Stimulated activated CD8-positive, alpha-beta memory T cell treated with anti-CD3 and anti-CD28 coated beads, Interleukin-2, amount 100 ng/mL, for 1 hour (primary cell): ENCODE measurements around the gene PCDHGA2.
"Not testable (repeated sequence)": the region's sequence is repeated elsewhere in the genome, so short reads cannot be mapped to it uniquely, and the experiment has no call there.

Source experiments
- DNase-seq, 2 donors: peaks; one replicate each; pipeline ENCODE4 v3.0.0-alpha.2; 2020; ENCODE audit warnings: low read depth in 2 of 2

Gene PCDHGA2

DNA sequence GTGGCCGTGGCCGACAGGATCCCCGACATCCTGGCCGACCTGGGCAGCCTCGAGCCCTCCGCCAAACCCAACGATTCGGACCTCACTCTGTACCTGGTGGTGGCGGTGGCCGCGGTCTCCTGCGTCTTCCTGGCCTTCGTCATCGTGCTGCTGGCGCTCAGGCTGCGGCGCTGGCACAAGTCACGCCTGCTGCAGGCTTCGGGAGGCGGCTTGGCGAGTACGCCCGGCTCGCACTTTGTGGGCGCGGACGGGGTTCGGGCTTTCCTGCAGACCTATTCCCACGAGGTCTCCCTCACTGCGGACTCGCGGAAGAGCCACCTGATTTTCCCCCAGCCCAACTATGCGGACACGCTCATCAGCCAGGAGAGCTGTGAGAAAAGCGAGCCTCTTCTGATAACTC, 7.5 kb downstream of the PCDHGA2 start:
- DNase-seq, result not testable (repeated sequence)

DNA sequence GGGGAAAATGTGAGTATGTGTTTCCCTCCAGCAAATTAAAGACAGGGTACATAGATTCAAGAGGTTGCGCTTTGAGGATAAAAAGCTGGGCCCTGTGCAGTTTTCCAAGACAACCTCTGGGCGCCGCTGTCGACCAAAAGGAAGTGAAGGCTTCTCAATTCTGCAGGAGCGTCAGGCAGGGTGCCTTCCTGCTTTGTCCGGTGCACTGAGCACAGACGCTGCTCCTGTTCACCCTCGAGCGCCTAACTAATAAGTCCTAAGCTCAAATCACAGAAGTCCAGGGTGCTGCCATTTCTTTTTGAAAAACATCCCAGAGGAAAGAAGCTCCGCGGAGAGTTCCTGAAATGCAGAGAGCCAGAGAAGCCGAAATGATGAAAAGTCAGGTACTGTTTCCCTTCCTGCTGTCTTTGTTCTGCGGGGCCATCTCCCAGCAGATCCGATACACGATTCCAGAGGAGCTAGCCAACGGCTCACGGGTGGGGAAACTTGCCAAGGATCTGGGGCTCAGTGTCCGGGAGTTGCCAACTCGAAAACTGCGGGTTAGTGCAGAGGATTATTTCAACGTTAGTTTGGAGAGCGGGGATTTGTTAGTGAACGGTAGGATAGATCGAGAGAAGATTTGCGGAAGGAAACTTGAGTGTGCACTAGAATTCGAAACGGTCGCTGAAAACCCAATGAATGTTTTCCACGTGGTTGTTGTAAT, 11.5 kb downstream of the PCDHGA2 start, which contains the start of gene PCDHGB1:
Gene PCDHGB1 (plus strand): TSS at position 183 of the 703 bp plus-strand sequence. CDS start 162 bp downstream, at position 345.
- no peak for DNase-seq

DNA sequence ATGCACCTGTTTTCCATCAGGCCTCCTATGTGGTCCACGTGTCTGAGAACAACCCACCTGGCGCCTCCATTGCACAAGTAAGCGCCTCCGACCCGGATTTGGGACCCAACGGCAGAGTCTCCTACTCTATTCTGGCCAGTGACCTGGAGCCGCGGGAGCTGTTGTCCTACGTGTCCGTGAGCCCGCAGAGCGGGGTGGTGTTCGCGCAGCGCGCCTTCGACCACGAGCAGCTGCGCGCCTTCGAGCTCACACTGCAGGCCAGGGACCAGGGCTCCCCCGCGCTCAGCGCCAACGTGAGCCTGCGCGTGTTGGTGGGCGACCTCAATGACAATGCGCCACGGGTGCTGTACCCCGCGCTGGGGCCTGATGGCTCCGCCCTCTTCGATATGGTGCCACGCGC, 13.0 kb downstream of the PCDHGA2 start:
- DNase-seq, result no peak

DNA sequence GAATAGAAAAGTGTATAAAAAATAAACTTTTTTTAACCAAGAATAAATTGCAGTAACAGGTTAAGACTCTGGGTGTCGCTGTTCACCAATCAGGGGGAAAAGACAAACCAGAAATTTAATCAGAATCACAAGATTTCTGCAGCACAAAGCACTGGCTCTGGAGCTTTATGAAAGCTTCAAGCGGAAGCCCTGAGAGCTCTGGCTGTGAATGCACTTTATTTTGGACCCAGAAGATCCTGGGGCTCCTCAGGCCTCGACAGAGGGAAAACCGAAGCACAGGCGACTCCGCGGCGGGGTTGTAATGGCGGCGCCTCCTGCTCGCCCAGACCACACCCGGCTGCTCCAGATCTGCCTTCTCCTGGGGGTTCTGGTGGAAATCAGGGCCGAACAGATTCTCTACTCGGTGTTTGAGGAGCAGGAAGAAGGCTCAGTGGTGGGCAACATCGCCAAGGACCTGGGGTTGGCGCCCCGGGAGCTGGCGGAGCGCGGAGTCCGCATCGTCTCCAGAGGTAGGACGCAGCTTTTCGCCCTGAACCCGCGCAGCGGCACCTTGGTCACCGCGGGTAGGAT, 16.4 kb downstream of the PCDHGA2 start, which contains the start of gene PCDHGA4:
Gene PCDHGA4 (plus strand): TSS at position 122 of the 570 bp plus-strand sequence. CDS start 87 bp downstream, at position 209.
- no peak for DNase-seq

DNA sequence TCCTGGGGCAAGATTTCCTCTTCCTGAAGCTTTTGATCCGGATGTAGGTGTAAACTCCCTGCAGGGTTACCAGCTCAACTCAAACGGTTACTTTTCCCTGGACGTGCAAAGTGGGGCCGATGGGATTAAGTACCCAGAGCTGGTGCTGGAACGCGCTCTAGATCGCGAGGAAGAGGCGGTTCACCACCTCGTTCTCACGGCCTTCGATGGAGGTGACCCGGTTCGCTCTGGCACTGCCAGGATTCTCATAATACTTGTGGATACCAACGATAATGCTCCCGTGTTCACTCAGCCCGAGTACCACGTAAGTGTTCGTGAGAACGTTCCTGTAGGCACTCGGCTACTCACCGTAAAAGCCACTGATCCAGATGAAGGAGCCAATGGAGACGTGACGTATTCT, 17.1 kb downstream of the PCDHGA2 start:
- no peak for DNase-seq

DNA sequence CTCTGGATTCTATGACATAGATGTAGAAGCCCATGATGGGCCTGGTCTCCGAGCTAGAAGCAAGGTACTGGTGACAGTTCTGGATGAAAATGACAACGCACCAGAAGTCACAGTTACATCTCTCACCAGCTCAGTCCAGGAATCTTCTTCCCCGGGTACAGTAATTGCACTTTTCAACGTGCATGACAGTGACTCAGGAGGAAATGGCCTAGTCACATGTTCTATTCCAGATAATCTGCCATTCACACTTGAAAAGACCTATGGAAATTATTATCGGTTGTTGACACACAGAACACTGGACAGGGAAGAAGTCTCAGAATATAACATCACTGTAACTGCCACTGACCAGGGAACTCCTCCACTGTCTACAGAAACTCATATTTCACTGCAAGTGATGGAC, 17.6 kb downstream of the PCDHGA2 start:
- DNase-seq, result no peak

DNA sequence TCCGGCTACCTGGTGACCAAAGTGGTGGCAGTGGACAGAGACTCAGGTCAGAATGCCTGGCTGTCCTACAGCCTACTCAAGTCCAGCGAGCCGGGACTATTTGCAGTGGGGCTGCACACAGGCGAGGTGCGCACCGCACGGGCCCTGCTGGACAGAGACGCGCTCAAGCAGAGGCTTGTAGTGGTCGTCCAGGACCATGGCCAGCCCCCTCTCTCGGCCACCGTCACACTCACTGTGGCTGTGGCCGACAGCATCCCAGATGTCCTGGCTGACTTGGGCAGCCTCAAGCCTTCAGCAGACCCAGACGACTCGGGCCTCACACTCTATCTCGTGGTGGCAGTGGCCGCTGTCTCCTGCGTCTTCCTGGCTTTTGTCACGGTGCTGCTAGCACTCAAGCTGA, 18.4 kb downstream of the PCDHGA2 start:
- DNase-seq, result no peak

DNA sequence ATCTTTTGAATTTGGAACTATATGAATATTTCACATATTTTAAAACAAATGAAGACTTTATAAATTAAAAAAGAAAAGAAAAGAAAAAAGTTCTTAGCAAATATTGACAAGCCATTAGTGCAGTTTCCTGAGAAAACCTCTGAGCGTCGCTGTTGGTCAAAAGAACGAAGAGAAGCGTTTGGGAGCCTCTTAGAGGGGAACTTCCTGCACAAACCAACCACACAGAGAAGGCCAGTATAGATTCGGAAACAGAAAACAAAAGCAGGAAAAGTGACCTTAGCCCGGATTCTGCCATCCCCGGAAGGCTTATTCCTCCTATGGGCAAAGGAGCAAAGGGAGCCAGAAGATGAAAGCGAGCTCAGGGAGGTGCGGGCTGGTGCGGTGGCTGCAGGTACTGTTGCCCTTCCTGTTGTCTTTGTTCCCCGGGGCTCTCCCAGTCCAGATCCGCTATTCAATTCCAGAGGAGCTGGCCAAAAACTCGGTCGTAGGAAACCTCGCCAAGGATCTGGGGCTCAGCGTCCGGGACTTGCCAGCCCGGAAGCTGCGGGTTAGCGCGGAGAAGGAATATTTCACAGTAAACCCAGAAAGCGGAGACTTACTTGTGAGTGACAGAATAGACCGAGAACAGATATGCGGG, 21.3 kb downstream of the PCDHGA2 start, which contains the start of gene PCDHGB2:
Gene PCDHGB2 (plus strand): TSS at position 205 of the 637 bp plus-strand sequence. CDS start 142 bp downstream, at position 347.
- DNase-seq, result no peak

DNA sequence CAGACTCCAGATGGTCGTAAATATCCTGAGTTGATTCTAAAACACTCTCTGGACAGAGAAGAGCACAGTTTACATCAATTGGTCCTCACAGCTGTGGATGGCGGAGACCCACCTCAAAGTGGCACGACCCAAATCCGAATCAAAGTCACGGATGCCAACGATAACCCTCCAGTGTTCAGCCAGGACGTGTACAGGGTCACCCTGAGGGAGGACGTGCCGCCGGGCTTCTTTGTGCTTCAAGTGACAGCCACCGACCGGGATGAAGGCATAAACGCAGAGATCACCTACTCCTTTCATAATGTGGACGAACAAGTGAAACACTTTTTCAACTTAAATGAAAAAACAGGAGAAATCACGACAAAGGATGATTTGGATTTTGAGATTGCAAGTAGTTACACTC, 22.1 kb downstream of the PCDHGA2 start:
- DNase-seq, result no peak

DNA sequence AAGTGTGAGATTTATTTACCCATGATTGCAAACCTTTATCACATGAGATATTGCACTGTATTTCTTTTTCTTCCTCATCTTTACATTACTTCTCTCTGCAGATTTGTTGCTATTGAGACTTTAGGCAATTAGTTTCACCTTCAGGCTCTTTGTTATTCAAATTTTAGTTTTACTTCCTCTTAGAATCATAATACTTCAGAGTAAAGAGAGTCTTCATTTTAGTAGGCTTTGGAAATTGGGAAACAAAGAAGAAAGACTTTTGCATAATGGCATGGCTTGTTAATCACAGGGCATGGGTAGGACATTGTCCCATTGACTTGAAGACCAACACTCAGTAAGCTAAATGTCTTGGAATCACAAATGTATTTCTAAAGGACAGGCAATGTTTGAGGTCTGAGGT, 24.2 kb downstream of the PCDHGA2 start:
- no peak for DNase-seq

DNA sequence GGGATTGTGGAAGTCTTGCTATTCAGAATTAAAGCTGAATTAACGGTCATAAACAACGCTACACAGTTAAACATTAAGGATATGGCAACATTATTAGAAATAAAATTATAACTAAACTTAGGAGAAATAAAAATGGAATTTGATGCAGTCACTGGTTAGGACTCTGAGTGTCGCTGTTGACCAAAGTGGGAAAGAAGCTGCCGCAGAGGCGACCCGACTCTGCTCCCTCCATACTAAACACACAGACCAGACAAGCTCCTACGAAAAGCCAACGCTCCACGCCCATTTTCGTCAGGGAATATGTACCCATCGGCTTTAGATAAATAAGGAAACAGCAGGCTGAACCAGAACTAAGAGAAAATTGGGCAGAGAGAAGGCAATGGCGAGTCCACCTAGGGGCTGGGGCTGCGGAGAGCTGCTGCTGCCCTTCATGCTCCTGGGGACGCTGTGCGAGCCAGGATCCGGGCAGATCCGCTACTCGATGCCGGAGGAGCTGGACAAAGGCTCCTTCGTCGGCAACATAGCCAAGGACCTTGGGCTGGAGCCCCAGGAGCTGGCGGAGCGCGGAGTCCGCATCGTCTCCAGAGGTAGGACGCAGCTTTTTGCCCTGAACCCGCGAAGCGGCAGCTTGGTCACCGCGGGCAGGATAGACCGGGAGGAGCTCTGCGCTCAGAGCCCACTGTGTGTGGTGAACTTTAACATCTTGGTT, 25.5 kb downstream of the PCDHGA2 start, which contains the start of gene PCDHGA5:
Gene PCDHGA5 (plus strand): TSS at position 211 of the 709 bp plus-strand sequence. CDS start 169 bp downstream, at position 380.
- DNase-seq, result no peak

DNA sequence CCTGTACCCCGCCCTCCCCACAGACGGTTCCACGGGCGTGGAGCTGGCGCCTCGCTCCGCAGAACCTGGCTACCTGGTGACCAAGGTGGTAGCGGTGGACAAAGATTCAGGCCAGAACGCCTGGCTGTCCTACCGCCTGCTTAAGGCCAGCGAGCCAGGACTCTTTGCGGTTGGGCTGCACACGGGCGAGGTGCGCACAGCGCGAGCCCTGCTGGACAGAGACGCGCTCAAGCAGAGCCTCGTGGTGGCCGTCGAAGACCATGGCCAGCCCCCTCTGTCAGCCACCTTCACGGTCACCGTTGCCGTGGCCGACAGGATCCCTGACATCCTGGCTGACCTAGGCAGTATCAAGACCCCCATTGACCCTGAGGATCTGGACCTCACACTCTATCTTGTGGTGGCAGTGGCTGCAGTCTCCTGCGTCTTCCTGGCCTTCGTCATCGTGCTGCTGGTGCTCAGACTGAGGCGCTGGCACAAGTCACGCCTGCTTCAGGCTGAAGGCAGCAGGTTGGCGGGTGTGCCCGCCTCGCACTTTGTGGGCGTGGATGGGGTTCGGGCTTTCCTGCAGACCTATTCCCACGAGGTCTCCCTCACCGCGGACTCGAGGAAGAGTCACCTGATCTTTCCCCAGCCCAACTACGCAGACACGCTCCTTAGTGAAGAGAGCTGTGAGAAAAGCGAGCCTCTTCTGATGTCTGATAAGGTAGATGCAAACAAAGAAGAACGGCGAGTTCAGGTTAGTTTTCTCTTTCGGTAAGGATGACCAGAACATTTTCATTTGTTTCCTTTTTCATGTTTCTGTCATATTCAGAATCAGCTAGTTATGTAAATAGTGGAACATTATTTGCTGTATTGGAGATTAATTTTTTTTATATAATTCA, 27.7 kb downstream of the PCDHGA2 start:
- no peak for DNase-seq

DNA sequence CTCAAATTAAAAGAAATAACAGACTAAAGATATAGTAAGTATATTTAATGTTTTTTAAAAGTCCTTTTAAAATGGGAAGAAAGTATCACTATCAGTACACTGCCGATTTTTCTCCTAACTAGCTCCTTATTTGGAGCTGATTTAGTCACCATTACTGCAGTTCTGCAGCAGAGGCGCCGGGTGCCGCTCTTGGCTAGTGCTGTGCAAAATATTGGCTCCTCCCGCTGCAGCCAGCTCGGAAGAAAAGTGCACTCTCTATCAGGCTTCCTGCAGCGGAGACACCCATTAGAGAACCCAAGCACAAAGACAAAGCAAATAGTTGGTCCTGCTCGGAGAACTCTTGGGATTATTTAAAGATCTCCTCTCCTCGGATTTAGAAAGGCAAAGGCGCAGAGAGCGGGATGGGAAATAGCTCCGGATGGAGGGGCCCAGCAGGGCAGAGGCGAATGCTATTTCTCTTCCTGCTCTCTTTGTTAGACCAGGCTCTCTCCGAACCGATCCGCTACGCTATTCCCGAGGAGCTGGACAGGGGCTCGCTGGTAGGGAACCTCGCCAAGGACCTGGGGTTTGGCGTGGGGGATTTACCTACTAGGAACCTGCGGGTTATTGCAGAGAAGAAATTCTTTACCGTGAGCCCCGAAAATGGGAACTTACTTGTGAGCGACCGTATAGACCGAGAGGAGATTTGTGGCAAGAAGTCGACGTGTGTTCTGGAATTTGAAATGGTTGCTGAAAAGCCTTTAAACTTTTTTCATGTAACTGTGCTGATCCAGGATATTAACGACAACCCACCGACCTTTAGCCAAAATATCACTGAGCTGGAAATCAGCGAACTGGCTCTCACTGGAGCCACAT, 31.7 kb downstream of the PCDHGA2 start, which contains the start of gene PCDHGB3:
Gene PCDHGB3 (plus strand): TSS at position 249 of the 855 bp plus-strand sequence. CDS start 153 bp downstream, at position 402.
- no peak for DNase-seq

DNA sequence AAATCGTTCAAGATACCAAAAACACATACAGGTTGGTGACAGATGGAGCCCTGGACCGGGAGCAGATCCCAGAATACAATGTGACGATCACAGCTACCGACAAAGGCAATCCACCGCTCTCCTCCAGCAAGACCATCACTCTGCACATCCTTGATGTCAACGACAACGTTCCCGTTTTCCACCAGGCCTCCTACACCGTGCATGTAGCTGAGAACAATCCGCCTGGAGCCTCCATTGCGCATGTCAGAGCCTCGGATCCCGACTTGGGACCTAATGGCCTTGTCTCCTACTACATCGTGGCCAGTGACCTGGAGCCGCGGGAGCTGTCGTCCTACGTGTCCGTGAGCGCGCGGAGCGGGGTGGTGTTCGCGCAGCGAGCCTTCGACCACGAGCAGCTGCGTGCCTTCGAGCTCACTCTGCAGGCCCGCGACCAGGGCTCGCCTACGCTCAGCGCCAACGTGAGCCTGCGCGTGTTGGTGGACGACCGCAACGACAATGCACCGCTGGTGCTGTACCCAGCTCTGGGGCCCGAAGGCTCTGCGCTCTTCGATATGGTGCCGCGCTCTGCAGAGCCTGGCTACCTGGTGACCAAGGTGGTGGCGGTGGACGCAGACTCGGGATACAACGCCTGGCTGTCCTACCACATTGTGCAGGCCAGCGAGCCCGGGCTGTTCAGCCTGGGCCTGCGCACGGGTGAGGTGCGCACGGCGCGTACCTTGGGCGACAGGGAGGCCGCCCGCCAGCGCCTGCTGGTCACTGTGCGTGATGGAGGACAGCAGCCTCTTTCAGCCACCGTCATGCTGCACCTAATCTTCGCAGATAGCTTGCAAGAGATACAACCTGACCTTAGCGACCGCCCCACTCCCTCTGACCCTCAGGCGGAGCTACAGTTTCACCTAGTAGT, 33.3 kb downstream of the PCDHGA2 start:
- DNase-seq, result no peak

DNA sequence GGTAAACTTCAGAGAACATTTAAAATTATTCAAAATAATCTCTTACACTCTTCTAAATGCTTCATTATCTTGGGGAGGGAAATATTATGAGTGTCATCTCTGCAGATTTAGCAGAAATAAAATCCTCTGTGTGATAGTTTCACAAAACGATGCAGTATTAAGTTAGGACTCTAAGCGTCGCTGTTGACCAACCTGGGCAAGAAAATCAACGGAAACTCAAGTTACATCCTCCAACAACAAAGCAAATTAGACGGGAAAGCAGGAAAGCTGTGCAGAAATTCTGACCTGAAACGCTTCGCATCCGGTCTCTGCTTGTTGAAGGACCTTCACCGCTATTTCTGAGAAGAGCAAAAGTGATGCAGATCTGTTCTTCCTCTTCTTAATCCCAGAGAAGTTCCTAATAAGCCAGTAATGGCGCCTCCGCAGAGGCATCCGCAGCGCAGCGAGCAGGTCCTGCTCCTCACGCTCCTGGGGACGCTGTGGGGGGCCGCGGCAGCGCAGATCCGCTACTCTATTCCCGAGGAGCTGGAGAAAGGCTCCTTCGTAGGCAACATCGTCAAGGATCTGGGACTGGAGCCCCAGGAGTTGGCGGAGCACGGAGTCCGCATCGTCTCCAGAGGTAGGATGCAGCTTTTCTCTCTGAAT, 35.2 kb downstream of the PCDHGA2 start, which contains the start of gene PCDHGA6:
Gene PCDHGA6 (plus strand): TSS at position 219 of the 645 bp plus-strand sequence. CDS start 193 bp downstream, at position 412.
- no peak for DNase-seq

DNA sequence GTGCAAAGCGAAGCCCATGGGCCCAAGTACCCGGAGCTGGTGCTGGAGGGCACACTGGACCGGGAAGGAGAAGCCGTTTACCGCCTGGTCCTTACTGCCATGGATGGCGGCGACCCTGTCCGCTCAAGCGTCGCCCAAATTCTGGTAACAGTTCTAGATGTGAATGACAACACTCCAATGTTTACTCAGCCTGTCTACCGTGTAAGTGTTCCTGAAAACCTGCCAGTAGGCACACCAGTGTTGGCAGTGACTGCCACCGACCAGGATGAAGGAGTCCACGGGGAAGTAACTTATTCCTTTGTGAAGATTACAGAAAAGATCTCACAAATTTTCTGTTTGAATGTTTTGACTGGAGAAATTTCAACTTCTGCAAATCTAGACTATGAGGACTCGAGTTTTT, 36.1 kb downstream of the PCDHGA2 start:
- DNase-seq, result no peak

DNA sequence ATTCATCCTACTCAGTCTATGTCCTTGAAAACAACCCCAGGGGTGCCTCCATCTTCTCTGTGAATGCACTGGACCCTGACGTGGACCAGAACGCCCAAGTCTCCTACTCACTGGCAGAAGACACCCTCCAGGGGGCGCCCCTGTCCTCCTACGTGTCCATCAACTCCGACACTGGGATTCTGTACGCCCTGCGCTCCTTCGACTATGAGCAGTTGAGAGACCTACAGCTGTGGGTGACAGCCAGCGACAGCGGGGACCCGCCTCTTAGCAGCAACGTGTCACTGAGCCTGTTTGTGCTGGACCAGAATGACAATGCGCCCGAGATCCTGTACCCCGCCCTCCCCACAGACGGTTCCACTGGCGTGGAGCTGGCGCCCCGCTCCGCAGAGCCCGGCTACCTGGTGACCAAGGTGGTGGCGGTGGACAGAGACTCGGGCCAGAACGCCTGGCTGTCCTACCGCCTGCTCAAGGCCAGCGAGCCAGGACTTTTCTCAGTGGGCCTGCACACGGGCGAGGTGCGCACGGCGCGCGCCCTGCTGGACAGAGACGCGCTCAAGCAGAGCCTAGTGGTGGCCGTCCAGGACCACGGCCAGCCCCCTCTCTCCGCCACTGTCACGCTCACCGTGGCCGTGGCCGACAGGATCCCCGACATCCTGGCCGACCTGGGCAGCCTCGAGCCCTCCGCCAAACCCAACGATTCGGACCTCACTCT, 37.0 kb downstream of the PCDHGA2 start:
- not testable (repeated sequence) for DNase-seq
